Kidney epithelial cell (primary cell): ENCODE results near the gene SLC26A9. TPM values are rescaled to one million over a fixed set of nuclear protein-coding genes. Genes with fewer than 3 reads are reported as not detected.

Source experiments
- DNase-seq: peaks from one replicate; pipeline ENCODE4 v3.0.0-alpha.2; 2010; ENCODE audit warnings: low read depth
- H3K27me3 ChIP-seq: 2 replicates; pipeline ENCODE4 v1.6.0; 2011; ENCODE audit warnings: low read length; ENCODE audit not compliant: control insufficient read depth, insufficient read depth
- H3K36me3 ChIP-seq: 2 replicates; pipeline ENCODE4 v1.5.1; 2011; ENCODE audit warnings: low read length; ENCODE audit not compliant: control insufficient read depth, insufficient read depth
- H3K4me3 ChIP-seq: 2 replicates; pipeline ENCODE4 v1.5.1; 2011; ENCODE audit warnings: low read depth, mild to moderate bottlenecking, control low read depth, low read length
- CTCF ChIP-seq: IDR thresholded peaks from 2 replicates; pipeline ENCODE4 v1.5.1; 2011; ENCODE audit warnings: mild to moderate bottlenecking, moderate library complexity, low read length, control low read depth, inconsistent platforms; ENCODE audit not compliant: insufficient read depth, poor library complexity, severe bottlenecking
- total RNA-seq: library from RNA; depleted of rRNA; stranded (reverse); fragments of >200 nt; gene quantifications from 2 replicates; pipeline ENCODE4 v1.2.3, GENCODE V29; 2015

SLC26A9 gene
- total RNA-seq, 1 donor from 2014 or later = not detected

- DNase-seq = no peak
- no peaks in the 10 kb centered on the region for H3K36me3 ChIP-seq
- no peak for TF ChIP-seq CTCF
- H3K27me3 ChIP-seq = no peaks in the 10 kb centered on the region
- H3K4me3 ChIP-seq = no peak overlapping the region
Measured at GRCh38 chr1:205930799-205931281, 12.4 kb downstream of the SLC26A9 start.

- Histone ChIP-seq H3K27me3 (no peaks in the 10 kb centered on the region), H3K36me3 (no peaks in the 10 kb centered on the region), H3K4me3 (no peak overlapping the region)
- no peak for DNase-seq
- TF ChIP-seq CTCF = no peak
Measured at GRCh38 chr1:205930195-205930577, 13.1 kb downstream of the SLC26A9 start.

GRCh38 chr1:205929496-205930194 lies 13.6 kb downstream of the SLC26A9 start:
- no peak for TF ChIP-seq CTCF
- H3K4me3 ChIP-seq = no peak overlapping the region
- no peaks in the 10 kb centered on the region for H3K36me3 ChIP-seq
- DNase-seq = no peak
- no peaks in the 10 kb centered on the region for H3K27me3 ChIP-seq

GRCh38 chr1:205928317-205928716 lies 14.9 kb downstream of the SLC26A9 start:
- no peak for TF ChIP-seq CTCF
- DNase-seq = no peak
- no peaks in the 10 kb centered on the region for H3K36me3 ChIP-seq
- H3K27me3 ChIP-seq = no peaks in the 10 kb centered on the region
- no peak overlapping the region for H3K4me3 ChIP-seq

GRCh38 chr1:205927676-205928075 lies 15.6 kb downstream of the SLC26A9 start:
- no peak for TF ChIP-seq CTCF
- Histone ChIP-seq H3K4me3 (no peak overlapping the region), H3K36me3 (no peaks in the 10 kb centered on the region), H3K27me3 (no peaks in the 10 kb centered on the region)
- no peak for DNase-seq

- Histone ChIP-seq H3K36me3 (no peaks in the 10 kb centered on the region), H3K4me3 (no peak overlapping the region), H3K27me3 (no peaks in the 10 kb centered on the region)
- TF ChIP-seq CTCF = no peak
- no peak for DNase-seq
Measured at GRCh38 chr1:205927247-205927646, 16.0 kb downstream of the SLC26A9 start.
